NCI-H510A treated with DMSO at 0.1 percent for 48 hours (cell line): ENCODE measurements around the gene THPO.
A peak's percentile ranks its signal among the peaks of the same experiment; 100 is the strongest.

ENCODE experiments used
- DNase-seq: peaks from one replicate; lab custom pipeline; 2025; lab: John Stamatoyannopoulos, UW

The THPO gene

DNA sequence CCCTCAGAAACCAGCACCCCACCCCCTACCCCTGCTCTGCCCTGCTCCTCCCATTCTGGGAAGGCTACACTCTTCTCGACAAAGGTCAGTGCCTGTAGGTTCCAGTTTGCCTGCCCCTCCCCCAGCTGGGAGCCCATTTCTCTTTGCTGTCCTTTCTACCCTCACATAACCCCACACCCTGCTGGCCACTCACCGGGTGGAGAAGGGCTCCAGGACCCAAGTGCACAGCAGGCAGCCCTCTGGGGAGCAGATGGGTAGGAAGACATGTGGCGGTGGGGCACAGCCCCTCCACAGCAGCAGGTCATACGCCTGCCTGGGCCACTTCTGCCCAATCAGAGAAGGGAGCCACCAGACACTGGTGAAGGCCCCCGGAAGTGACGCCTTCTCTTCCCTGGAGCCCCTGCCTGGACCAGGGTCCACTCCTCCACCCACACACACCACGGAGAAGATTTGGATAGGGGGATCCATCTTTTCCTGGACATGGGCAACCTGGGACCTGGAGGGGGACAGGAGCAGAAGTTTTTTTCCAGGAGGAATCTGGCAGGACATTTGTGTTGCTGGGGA is at the start of gene THPO:
THPO (minus strand) TSS at position 326 of the 564 bp plus-strand sequence. CDS start 1,948 bp downstream, outside the sequence.
- DNase-seq: peak; percentile 89

DNA sequence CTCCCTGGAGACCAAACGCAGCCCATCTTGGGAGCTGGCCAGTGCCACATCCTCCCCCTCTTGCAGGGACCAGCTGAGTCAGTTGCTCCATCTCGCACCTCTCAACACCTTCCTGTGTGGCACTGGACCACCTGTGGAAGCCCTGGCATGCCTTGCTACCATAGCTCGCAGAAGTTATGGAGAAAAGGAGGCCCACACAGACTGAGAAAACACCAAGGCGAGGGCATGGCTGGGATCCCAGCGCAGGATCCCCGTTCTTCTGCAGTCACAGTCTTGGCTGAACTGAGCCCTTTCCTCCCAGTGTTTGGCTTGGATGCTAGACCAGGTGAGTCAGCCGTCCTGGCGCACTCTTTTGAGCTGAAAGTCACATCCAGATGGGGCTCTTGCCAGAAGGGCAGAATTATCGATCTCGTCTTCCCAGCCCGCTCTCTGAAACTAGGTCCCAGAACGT is 48.7 kb upstream of the THPO start:
- DNase-seq: no peak

DNA sequence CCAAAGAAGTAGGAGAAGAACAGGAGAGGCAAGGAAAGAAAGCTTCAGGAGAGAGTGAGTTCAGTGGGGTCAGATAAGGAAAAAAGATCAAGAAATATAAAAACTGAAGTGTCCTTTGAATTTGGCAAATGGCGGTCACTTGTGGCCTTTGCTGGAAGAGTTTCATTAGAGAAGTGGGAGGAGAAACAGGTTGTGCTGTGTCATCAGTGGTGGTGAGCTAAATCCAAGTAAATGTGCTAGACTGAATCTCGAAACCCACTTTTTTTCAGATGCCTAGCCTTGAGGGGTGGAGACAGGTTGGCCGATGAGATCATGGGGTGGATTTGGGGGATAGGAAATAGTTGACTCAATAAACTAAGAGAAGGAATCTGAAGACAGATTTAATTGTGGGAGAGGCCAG is 45.6 kb upstream of the THPO start:
- DNase-seq: no peak

DNA sequence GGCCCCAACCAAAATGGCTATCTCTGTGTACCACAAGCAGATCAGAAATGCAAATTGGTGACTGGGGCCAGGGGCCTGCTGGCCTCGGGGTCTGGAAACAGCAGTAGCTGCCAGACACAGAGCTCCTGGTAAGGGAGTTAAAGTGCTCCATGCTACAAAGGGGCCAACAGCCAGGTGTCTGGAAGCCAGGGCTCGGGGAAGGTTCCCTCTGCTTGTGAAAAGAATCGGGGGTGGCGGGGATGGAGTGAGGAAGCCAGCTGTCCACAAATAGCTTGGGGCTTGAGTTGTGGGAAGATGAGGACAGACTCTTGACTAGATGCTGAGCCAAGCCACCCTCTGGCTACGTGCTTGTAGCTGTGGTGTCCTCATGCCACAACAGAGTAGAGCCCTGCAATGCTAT is 41.2 kb upstream of the THPO start:
- DNase-seq: no peak

DNA sequence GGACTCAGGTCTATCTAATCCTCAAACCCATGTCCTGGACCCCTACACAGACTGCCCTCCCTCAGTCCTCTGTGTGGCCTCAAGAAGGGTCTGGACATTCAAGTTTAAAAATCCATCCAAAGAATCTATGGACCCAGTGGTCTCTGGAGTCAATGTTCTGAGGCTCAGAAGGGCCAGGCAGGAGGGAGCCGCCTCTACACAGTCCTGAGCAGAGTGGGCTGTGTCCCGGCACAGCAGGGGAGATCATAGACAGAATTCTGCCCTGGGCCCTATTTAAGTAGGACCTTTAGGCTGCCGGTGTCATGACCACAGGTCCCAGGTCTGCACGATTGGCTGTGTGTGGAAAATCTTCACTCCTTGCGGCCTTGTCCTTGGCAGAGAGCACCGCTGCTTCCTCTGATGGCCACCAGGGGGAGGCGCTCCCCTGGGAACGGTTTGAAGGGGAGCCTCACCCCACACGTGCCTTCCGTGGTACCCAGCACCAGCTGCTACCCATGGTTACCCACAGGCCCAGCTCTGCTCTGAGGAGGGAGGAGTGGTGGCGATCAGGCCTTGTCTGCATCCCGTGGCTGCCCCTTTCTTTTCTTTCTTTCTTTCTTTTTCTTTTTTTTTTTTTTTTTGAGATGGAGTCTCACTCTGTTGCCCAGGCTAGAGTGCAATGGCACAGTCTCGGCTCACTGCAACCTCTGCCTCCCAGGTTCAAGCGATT is 39.8 kb upstream of the THPO start:
- DNase-seq: peak; percentile 39

DNA sequence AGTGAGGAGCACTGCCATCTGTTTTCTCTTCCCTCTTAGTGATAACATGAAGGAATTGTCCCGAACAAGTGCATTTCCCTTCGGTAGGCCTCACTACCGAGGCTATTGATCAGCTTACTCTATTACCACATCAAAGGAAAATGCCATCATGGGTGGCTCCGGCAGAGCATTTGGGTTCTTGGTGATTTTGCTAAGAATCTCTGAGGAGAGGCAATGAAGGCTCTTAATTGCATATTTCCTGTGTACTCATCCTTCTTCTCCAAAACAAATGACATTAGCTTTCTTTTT is 37.1 kb upstream of the THPO start:
- DNase-seq: no peak

DNA sequence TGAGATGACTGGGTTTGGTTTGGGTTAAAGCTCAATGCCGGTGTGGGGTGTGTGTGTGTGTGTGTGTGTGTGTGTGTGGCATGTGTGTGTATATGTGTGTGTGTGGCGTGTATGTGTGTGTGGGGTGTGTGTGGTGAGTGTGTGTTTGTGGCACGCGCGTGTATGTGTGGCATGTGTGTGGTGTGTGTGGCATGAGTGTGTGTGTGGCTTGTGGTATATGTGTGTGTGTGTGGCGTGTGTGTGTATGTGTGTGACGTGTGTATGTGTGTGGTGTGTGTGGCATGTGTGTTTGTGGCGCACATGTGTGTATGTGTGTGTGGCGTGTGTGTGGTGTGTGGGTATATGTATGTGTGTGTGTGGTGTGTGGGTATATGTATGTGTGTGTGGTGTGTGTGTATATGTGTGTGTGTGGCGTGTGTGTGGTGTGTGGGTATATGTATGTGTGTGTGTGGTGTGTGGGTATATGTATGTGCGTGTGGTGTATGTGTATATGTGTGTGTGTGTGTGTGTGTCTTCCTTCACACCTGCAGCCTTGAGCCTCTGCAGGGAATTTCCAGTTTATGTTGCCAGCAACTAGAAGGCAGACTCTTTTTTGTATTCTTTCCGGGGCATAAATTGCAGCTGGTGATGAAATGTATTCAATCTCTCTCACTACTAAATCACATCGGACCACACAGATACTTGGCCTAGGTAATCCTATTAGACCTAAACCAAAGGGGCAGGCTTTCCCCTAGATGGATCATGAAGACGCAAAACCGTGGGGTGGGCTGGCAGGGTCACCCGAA is 36.6 kb upstream of the THPO start:
- no peak for DNase-seq

DNA sequence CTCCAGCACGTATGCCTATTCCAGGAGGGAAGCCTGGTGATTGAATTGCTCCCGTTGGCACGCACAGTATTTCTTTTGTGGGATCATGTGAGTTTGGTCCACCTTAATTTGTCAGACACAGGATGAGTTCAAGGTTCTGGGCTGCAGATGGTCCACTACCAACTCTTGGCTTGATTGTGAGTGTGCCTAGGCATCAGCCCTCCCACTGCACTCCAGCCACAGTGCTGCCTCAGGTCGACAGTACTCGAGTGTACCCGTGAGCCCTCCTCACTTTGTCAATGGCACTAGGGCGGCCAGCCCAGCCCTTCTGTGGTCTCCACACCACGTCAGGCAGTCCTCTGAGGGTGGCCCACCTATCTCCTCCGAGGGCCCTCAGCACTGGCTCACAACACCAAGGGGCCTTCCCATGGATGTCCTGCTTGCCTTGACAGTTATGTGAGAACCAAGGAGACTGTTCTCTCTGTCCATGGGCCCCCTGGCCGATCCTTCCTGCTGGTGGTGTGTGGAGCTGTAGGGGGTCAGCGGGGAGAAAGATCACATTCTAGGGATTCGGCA is 32.0 kb upstream of the THPO start:
- no peak for DNase-seq

DNA sequence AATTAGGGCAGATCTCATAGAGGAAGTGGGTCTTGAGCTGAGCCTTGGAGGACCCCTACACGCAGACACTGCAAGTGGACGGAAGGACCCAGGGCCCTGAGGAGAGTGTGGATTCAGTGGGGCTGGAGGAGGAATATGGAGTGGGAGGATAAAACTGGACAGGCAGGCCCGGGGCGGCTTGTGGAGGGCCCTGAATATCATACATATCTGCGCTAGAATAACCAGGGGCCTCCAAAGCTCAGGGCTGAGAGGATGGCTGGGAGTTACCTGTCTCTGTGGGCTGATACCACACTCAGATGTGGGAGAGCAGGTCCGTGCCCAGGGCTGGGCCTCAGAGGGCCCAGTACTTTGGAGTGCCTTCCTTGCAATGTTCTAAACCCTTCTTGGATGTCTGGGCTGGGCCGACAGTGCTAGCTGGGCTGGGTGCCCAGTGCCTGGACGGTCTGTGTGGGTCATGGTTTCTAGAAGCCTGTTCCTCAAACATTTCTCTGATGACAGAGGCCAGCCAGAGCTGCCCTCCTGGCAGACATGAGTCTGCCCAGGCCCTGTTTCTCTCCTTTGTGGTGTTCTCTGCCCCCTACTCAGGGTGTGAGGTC is 31.4 kb upstream of the THPO start:
- no peak for DNase-seq

DNA sequence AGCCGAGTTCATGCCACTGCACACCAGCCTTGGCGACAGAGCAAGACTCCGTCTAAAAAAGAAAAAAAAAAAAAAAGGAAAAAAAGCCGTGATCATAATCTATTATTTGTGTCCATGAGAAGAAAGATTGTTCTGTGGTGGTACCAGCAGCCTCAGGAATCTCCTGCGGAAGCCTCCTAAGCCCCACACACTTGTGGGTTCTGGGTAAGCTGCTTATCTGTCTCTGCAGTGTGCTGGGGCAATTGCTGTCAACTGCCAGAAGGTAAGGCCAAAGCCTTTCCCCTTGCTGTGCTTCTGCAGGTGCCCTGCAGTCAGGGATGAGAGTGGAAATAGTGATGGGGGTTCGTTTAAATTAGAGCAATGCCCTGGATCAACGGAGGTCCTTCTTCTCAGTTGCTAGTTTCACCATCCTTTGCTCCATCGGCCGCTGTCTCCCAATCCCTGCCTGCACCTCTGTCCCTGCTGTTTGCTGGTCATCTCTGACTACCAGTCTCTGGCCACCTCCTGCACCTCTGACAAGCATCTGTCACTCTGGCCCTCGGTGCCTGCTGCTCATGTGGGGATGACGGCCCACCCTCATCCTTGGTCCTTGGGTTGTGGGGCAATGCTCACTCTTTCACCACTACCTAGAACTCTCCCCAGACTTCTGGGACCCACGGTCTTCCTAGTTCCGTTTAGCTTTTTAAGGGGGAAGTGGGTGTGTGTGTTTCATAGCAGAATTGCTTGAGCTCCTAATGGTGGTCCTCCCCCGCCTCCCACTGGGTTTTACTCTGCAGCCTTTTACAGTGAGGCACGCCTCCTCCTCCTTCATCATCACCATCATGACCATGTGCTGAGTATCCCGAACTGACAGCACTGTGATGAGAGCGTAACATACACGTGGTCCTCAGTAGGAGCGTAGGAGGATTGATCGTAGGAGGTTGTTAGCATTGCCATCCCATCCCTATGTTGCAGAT is 27.3 kb upstream of the THPO start:
- no peak for DNase-seq

DNA sequence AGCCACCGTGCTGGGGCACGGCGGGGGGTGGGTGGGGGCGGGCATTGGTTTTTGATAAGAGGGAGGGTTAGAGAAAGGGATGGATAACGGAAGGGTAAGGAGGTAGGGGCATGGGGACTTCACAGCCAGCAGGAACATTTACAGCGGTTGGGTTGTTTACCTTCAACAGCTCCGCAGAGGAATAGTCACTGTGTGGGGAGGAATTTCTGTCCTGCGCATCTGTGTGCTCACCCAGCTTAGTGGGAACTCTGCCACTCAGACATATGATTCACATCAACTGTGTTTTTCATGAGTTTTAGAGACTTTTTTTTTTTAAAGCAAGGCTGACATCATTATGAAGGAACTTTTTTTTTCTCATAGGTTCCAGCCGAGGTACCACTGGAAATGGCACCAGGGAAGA is 21.4 kb upstream of the THPO start:
- no peak for DNase-seq

DNA sequence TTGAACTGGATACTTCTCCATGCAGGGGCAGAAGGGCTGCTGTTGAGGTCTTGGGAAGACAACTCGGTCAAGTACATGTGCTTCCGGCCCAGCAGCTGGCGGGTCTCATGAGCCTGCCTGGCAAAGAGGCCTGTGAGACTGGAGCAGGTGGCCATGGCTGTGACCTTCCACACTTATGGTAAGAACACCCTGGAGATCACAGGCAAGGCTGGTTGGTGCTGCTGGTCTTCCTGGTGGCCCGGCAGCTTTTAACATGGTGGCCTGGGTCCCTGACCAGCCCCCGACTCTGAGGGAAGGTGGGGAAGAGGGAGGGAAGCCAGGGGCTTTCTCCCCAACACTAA is 17.3 kb upstream of the THPO start:
- peak; percentile 72 for DNase-seq

DNA sequence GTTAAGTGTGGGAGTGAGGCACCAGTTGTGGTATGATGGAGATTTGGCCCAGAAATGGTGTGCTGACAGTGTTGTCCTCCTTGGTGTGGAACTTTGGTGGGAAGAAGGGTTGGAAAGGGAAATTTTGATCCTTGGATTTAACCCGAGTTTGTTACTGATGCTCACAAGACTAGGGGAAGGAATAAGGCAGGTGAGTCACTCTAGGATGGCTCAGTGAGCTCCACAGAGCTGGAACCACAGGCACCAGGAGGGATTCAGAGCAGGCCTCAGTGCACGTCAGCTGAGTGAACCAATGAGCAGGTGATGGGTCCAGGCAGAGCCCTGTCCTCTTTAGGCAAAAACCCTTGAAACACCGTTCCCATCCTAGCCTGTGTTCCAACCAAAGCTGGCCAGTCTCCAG is 13.3 kb upstream of the THPO start:
- DNase-seq: no peak

DNA sequence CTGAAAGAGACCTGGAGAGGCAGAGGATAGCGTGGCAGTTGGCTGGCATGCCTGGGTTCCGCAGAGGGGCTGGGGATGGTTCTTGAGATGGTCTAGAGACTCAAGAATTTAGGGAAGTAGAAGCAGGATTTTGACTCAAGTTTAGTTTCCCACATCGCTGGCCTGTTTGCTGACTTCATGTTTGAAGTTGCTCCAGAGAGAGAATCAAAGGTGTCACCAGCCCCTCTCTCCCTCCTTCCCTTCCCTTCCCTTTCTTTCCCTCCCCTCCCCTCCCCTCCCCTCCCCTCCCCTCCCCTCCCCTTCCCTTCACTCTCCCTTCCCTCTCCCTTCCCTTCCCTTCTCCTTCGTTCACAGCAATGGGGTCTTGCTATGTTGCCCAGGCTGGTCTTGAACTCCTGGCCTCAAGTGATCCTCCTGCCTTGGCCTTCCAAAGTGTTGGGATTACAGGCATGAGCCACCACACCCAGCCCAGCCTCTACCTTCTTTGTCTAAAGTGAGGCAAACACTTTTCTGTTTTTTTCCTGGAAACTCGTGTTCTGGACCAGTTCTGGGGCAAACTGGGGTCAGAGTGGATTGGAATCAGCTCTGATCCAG is 12.0 kb upstream of the THPO start:
- no peak for DNase-seq

DNA sequence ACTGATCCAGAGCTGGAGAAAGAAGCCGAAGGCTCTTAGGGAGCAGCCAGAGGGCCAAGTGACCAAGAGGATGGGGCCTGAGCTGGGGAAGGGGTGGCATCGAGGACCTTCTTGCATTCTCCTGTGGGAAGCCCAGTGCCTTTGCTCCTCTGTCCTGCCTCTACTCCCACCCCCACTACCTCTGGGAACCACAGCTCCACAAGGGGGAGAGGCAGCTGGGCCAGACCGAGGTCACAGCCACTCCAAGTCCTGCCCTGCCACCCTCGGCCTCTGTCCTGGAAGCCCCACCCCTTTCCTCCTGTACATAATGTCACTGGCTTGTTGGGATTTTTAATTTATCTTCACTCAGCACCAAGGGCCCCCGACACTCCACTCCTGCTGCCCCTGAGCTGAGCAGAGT is 11.4 kb upstream of the THPO start:
- DNase-seq: no peak

DNA sequence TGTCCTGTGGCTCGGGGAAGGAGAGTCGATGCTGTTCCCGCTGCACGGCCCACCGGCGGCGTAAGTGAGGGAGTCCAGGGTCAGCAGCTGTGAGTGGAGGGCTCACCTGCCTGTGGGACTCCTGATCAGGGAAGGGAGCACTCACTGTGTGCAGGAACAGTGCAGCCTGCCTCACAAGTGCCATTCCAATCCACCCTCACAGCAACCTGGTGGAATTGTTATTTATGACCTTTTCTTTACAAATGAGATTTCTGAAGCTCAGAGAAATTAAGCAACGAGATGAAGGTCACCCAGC is 10.9 kb upstream of the THPO start:
- DNase-seq: no peak

DNA sequence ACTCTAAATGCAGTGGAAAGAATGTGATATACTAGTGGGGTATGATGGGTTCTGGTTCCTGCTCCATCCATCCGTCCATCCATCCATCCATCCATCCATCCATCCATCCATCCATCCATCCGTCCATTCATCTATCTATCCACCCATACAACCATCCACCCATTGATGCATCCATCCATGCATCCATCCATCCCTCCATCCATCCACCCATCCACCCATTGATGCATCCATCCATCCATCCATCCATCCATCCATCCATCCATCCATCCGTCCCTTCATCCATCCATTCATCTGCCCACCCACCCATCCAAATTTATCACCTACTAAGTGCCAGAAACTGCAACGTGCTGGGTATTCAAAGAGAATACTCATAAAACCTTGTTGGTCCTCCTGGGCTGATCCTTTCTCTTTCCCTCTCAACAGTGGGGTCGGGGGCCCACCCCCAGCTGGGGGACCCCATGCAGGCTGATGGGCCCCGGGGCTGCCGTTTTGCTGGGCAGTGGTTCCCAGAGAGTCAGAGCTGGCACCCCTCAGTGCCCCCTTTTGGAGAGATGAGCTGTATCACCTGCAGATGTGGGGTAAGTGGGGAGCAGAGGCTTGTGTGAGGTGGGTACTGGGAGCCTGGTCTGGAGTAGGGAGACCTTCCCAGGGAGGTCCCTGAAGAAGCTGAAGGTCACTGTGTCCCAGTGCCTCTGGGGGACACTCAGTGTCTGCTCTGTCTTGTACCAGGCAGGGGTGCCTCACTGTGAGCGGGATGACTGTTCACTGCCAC is 10.3 kb upstream of the THPO start:
- DNase-seq: no peak

DNA sequence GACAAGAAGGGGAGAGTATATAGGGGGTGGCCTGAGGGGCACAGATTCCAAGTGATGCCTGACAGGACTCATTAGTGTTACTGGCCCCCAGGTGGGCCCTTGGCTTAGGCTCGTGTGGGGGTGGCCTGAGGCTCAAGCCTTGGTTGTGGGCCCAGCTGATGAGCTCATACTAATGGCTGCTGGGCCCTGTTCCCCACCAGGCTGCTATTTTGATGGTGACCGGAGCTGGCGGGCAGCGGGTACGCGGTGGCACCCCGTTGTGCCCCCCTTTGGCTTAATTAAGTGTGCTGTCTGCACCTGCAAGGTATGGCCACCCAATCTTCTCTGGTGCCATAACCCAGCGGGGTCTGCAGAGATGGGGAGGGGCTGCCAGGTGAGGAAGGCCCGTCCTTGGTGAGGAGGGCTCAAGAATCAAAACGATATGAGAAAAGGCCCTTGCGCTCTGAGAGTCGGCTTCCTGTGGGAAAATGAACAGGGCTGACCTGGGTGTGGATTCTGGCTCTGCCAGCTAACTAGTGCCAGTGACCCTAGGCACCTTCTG is 9.2 kb upstream of the THPO start:
- no peak for DNase-seq

DNA sequence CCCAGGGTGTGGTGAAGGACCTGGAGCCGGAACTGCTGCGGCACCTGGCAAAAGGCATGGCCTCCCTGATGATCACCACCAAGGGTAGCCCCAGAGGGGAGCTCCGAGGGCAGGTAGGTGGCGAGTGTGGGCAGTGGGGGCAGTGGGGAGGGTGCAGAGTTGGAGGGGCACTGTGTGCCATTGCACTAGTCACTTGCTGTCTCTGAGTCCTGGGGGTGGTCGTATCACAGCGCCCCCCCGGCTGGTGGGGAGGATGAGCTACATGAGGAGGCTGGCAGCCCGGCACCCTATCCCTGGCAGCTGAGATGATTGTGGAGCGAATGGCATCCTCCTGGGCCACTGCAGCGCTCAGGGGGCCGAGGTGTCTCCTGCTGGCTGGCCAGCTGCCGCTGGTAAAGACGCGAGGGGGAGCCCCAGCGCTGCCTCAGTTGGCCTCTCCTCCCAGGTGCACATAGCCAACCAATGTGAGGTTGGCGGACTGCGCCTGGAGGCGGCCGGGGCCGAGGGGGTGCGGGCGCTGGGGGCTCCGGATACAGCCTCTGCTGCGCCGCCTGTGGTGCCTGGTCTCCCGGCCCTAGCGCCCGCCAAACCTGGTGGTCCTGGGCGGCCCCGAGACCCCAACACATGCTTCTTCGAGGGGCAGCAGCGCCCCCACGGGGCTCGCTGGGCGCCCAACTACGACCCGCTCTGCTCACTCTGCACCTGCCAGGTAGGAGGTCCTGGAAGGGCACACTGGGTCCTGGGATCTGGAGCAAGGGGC is 8.2 kb upstream of the THPO start:
- no peak for DNase-seq
